Measurements from ENCODE around the gene EPB41L3. TPM values are rescaled to one million over a fixed set of nuclear protein-coding genes. Genes with fewer than 3 reads are reported as not detected.
"Not testable (repeated sequence)": the region's sequence is repeated elsewhere in the genome, so short reads cannot be mapped to it uniquely, and the experiment has no call there.

The EPB41L3 gene
- total RNA-seq, 2 donors from 2014 or later = 25.0 to 182 TPM

- H3K27ac ChIP-seq = no peak overlapping the region
- no peak for TF ChIP-seq POLR2AphosphoS5 (IDR thresholded peaks at IDR 0.05)
- TF ChIP-seq, protein P1, sequence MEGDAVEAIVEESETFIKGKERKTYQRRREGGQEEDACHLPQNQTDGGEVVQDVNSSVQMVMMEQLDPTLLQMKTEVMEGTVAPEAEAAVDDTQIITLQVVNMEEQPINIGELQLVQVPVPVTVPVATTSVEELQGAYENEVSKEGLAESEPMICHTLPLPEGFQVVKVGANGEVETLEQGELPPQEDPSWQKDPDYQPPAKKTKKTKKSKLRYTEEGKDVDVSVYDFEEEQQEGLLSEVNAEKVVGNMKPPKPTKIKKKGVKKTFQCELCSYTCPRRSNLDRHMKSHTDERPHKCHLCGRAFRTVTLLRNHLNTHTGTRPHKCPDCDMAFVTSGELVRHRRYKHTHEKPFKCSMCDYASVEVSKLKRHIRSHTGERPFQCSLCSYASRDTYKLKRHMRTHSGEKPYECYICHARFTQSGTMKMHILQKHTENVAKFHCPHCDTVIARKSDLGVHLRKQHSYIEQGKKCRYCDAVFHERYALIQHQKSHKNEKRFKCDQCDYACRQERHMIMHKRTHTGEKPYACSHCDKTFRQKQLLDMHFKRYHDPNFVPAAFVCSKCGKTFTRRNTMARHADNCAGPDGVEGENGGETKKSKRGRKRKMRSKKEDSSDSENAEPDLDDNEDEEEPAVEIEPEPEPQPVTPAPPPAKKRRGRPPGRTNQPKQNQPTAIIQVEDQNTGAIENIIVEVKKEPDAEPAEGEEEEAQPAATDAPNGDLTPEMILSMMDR (IDR thresholded peaks at IDR 0.05) = no peak
- no peaks in the 10 kb centered on the region for H3K36me3 ChIP-seq
- intact Hi-C loops (cut with DNase I) = no loop called here
- DNase-seq (ENCODE audit: low spot score) = no peak
- no peaks in the 10 kb centered on the region for H3K4me1 ChIP-seq (replicated peaks)
- H3K9me3 ChIP-seq = no peaks in the 10 kb centered on the region
- no peaks in the 10 kb centered on the region for H3K27me3 ChIP-seq (replicated peaks; ENCODE audit: insufficient read depth)
- WGBS = 91% methylated on average over 5 of the region's 5 CpGs
- H3K4me3 ChIP-seq = no peak overlapping the region
Observed at GRCh38 chr18:5490753-5491480, 52.9 kb downstream of the EPB41L3 start.

GRCh38 chr18:5488844-5489243 lies 55.0 kb downstream of the EPB41L3 start:
- WGBS = 41% methylated on average over 24 of the region's 24 CpGs
- Histone ChIP-seq H3K27me3 (replicated peaks; ENCODE audit: insufficient read depth) (no peaks in the 10 kb centered on the region), H3K9me3 (no peaks in the 10 kb centered on the region), H3K27ac (no peak overlapping the region), H3K4me1 (replicated peaks) (no peaks in the 10 kb centered on the region), H3K4me3 (no peak overlapping the region), H3K36me3 (no peaks in the 10 kb centered on the region)
- DNase-seq (ENCODE audit: low spot score) = no peak
- intact Hi-C loops (cut with DNase I) = no loop called here
- TF ChIP-seq, protein P1 (IDR thresholded peaks at IDR 0.05) = no peak
- TF ChIP-seq POLR2A (IDR thresholded peaks at IDR 0.05) (no peak), POLR2AphosphoS5 (IDR thresholded peaks at IDR 0.05) (no peak)

- 95% methylated on average over 4 of the region's 4 CpGs for WGBS
- H3K27ac ChIP-seq; DNase-seq (ENCODE audit: low spot score); H3K9me3 ChIP-seq; H3K4me3 ChIP-seq; H3K27me3 ChIP-seq (replicated peaks; ENCODE audit: insufficient read depth); H3K4me1 ChIP-seq (replicated peaks); H3K36me3 ChIP-seq; intact Hi-C loops (cut with DNase I): not testable (repeated sequence)
Observed at GRCh38 chr18:5488044-5488443, 55.8 kb downstream of the EPB41L3 start.

DNA sequence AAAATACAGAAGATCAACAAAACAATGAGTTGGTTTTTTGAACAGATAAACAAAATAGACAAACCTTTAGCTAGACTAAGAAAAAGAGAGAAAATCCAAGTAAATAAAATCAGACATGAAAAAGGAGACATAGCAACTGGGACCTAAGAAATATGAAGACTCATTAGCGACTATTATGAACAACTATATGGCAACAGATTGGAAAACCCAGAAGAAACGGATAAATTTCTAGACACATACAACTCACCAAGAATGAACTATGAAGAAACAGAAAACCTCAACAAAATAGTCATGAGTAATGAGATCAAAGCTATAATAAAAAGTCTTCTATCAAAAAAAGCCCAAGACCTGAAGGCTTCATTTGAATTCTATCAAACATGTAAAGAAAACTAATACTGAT lies 59.3 kb downstream of the EPB41L3 start:
- Histone ChIP-seq H3K36me3 (no peaks in the 10 kb centered on the region), H3K27ac (no peak overlapping the region), H3K9me3 (no peaks in the 10 kb centered on the region), H3K4me1 (replicated peaks) (no peaks in the 10 kb centered on the region), H3K27me3 (replicated peaks; ENCODE audit: insufficient read depth) (no peaks in the 10 kb centered on the region), H3K4me3 (no peak overlapping the region)
- WGBS = 93% methylated on average over 2 of the region's 2 CpGs
- no peak for DNase-seq (ENCODE audit: low spot score)
- TF ChIP-seq, protein P1 (IDR thresholded peaks at IDR 0.05) = no peak
- TF ChIP-seq POLR2AphosphoS5 (IDR thresholded peaks at IDR 0.05) (no peak), POLR2A (IDR thresholded peaks at IDR 0.05) (no peak)
- intact Hi-C loops (cut with DNase I) = no loop called here

GRCh38 chr18:5481621-5482020 lies 62.2 kb downstream of the EPB41L3 start:
- WGBS = over 99% methylated on average over 5 of the region's 5 CpGs
- Histone ChIP-seq H3K9me3 (no peaks in the 10 kb centered on the region), H3K4me3 (no peak overlapping the region), H3K27ac (no peak overlapping the region), H3K4me1 (replicated peaks) (no peaks in the 10 kb centered on the region), H3K27me3 (replicated peaks; ENCODE audit: insufficient read depth) (no peaks in the 10 kb centered on the region), H3K36me3 (no peaks in the 10 kb centered on the region)
- no peak for DNase-seq (ENCODE audit: low spot score)
- no peak for TF ChIP-seq POLR2AphosphoS5 (IDR thresholded peaks at IDR 0.05)
- intact Hi-C loops (cut with DNase I) = no loop called here

GRCh38 chr18:5478261-5478660 lies 65.5 kb downstream of the EPB41L3 start:
- intact Hi-C loops (cut with DNase I) = no loop called here
- Histone ChIP-seq H3K4me1 (replicated peaks) (no peaks in the 10 kb centered on the region), H3K27me3 (replicated peaks; ENCODE audit: insufficient read depth) (no peaks in the 10 kb centered on the region), H3K27ac (no peak overlapping the region), H3K4me3 (no peak overlapping the region), H3K36me3 (no peaks in the 10 kb centered on the region), H3K9me3 (no peaks in the 10 kb centered on the region)
- 36% methylated on average over 4 of the region's 4 CpGs for WGBS
- no peak for DNase-seq (ENCODE audit: low spot score)
- TF ChIP-seq POLR2A (IDR thresholded peaks at IDR 0.05) = no peak
- TF ChIP-seq POLR2AphosphoS5 (IDR thresholded peaks at IDR 0.05) = no peak
- TF ChIP-seq, protein P1 (IDR thresholded peaks at IDR 0.05) = no peak

All from prostate gland (tissue), 2 donors.